Stimulated activated CD4-positive, alpha-beta T cell treated with anti-CD3 and anti-CD28 coated beads, Interleukin-15, amount 100 ng/mL, for 48 hours (primary cell): ENCODE data around the gene SLC4A4.

Experiments
- DNase-seq, 2 donors: peaks; one replicate each; pipeline ENCODE4 v3.0.0-alpha.2; 2020; ENCODE audit warnings: low read depth in 2 of 2

The SLC4A4 gene

GRCh38 chr4:71538528-71538927, 199.7 kb downstream of the SLC4A4 start:
- DNase-seq: no peak

GRCh38 chr4:71540749-71541269, 202.0 kb downstream of the SLC4A4 start:
- no peak for DNase-seq

- no peak for DNase-seq
Measured at GRCh38 chr4:71541541-71541940, 202.7 kb downstream of the SLC4A4 start.

GRCh38 chr4:71545168-71545567, 206.3 kb downstream of the SLC4A4 start:
- no peak for DNase-seq

GRCh38 chr4:71549516-71550160, 210.8 kb downstream of the SLC4A4 start:
- no peak for DNase-seq

- no peak for DNase-seq
Measured at GRCh38 chr4:71550220-71551165, 211.7 kb downstream of the SLC4A4 start.

GRCh38 chr4:71553605-71554004, 214.8 kb downstream of the SLC4A4 start:
- no peak for DNase-seq

GRCh38 chr4:71554025-71554424, 215.2 kb downstream of the SLC4A4 start:
- DNase-seq: no peak

GRCh38 chr4:71558248-71558647, 219.4 kb downstream of the SLC4A4 start:
- no peak for DNase-seq

- no peak for DNase-seq
Measured at GRCh38 chr4:71559957-71560571, 221.2 kb downstream of the SLC4A4 start.

- DNase-seq: no peak
Measured at GRCh38 chr4:71564775-71565174, 226.0 kb downstream of the SLC4A4 start.

GRCh38 chr4:71566856-71567255, 228.0 kb downstream of the SLC4A4 start:
- DNase-seq: no peak

GRCh38 chr4:71568131-71568530, 229.3 kb downstream of the SLC4A4 start:
- no peak for DNase-seq

GRCh38 chr4:71570492-71570891, 231.7 kb downstream of the SLC4A4 start:
- DNase-seq: no peak

GRCh38 chr4:71571346-71571745, 232.5 kb downstream of the SLC4A4 start:
- no peak for DNase-seq

- DNase-seq: no peak
Measured at GRCh38 chr4:71583971-71584370, 245.2 kb downstream of the SLC4A4 start.

- no peak for DNase-seq
Measured at GRCh38 chr4:71584585-71584984, 245.8 kb downstream of the SLC4A4 start.

GRCh38 chr4:71586087-71586763, 247.4 kb downstream of the SLC4A4 start:
- no peak for DNase-seq

GRCh38 chr4:71587995-71588394, 249.2 kb downstream of the SLC4A4 start:
- DNase-seq: no peak

GRCh38 chr4:71592793-71593192, 254.0 kb downstream of the SLC4A4 start:
- no peak for DNase-seq

- no peak for DNase-seq
Measured at GRCh38 chr4:71593311-71593710, 254.5 kb downstream of the SLC4A4 start.

GRCh38 chr4:71595576-71596108, 256.8 kb downstream of the SLC4A4 start:
- DNase-seq: no peak
